H1 (cell line): ENCODE measurements around the gene MYPN. TPM values are rescaled to one million over a fixed set of nuclear protein-coding genes. Genes with fewer than 3 reads are reported as not detected.

Experiments used
- CHD2 ChIP-seq: IDR thresholded peaks from 2 replicates; pipeline ENCODE4 v1.6.1; 2012; ENCODE audit warnings: low read length, improper control_type of control experiment
- EGR1 ChIP-seq: IDR thresholded peaks from 2 replicates; pipeline ENCODE4 v1.6.1; 2011; ENCODE audit warnings: low read depth, low read length, borderline replicate concordance
- HDAC2 ChIP-seq, 2 experiments: fragments of 300-600 bp in 1 of 2; sonication (generic) in 1 of 2; IDR thresholded peaks; 2 replicates each; pipeline ENCODE4 v1.6.1; 2011 to 2012; ENCODE audit warnings: low read depth in 2 of 2, low read length in 2 of 2, mild to moderate bottlenecking in 2 of 2, moderate library complexity in 2 of 2, borderline replicate concordance in 1 of 2, inconsistent platforms in 1 of 2
- MAFK ChIP-seq: IDR thresholded peaks from 2 replicates; pipeline ENCODE4 v1.6.1; 2012; ENCODE audit warnings: low read depth, mild to moderate bottlenecking, improper control_type of control experiment, low read length
- POU5F1 ChIP-seq: IDR thresholded peaks from 2 replicates; pipeline ENCODE4 v1.6.1; 2011; ENCODE audit warnings: low read depth, mild to moderate bottlenecking, low read length, moderate library complexity
- SP1 ChIP-seq: IDR thresholded peaks from 2 replicates; pipeline ENCODE4 v1.6.1; 2011; ENCODE audit warnings: low read depth, low read length
- SRF ChIP-seq: IDR thresholded peaks from 2 replicates; pipeline ENCODE4 v1.6.1; 2011; ENCODE audit warnings: mild to moderate bottlenecking, low read depth, low read length, moderate library complexity
- TAF1 ChIP-seq: IDR thresholded peaks from 2 replicates; pipeline ENCODE4 v1.6.1; 2011; ENCODE audit warnings: mild to moderate bottlenecking, low read depth, low read length
- TCF12 ChIP-seq: IDR thresholded peaks from 2 replicates; pipeline ENCODE4 v1.6.1; 2011; ENCODE audit warnings: low read depth, mild to moderate bottlenecking, low read length
- polyA plus RNA-seq, 7 experiments: library from polyadenylated mRNA; depleted of rRNA in 3 of 7; stranded (reverse) in 5 of 7; unstranded in 2 of 7; fragments of >200 nt in 5 of 7; fragments of 200-250 nt in 2 of 7; gene quantifications; 1 replicate in 5 of 7; 2 replicates in 1 of 7; 4 replicates in 1 of 7; pipeline versions ENCODE4 v1.2.1 to v1.2.3, GENCODE V29; 2011 to 2013; ENCODE audit warnings: missing spikeins in 2 of 7, mixed read lengths in 2 of 7
- total RNA-seq: library from RNA; stranded (reverse); fragmentation: NEBNext Ultra II Directional; extraction: Animal tissue kit (Norgen Biotek cat#: 25700); gene quantifications from 2 replicates; pipeline ENCODE4 v1.2.1, GENCODE V29; 2021
- TF ChIP-seq, protein P1 (sequence below): fragments of 300-600 bp; sonication (generic); IDR thresholded peaks from 2 replicates; pipeline ENCODE4 v1.7.1; 2012; ENCODE audit warnings: low read length, moderate library complexity, mild to moderate bottlenecking, inconsistent platforms; ENCODE audit not compliant: insufficient replicate concordance
- TF ChIP-seq, protein P2 (sequence below): IDR thresholded peaks from 2 replicates; pipeline ENCODE4 v1.6.1; 2011; ENCODE audit warnings: low read length, improper control_type of control experiment

MYPN gene
- total and polyA plus RNA-seq, 2 of the 8 experiments (the other 6 are each of a cell fraction or from before 2014, with no cell fraction given): not detected

DNA sequence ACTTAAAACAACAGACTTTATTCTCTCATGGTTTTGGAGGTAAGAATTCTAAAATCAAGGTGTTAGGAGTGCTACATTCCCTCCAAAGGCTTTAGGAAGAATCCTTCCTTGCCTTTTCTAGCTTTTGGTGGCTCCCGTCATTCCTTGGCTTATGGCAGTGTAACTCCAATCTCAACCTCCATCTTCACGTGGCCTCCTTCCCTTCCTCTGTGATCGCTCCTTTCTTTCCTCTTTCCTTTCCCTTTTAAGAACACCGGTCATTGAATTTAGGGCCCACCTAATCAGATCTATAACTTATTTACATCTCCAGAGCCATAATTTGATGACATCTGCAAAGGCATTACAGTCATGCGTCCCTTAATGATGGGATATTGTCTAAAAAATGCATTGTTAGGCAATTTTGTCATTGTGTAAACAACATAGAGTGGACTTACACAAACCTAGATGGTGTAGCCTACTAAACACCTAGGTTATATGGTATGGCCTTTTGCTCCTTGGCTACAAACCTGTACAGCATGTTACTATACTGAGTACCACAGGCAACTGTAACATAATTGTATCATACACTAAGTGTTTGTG is 28.3 kb upstream of the MYPN start (continued):
- TF ChIP-seq, protein P1, sequence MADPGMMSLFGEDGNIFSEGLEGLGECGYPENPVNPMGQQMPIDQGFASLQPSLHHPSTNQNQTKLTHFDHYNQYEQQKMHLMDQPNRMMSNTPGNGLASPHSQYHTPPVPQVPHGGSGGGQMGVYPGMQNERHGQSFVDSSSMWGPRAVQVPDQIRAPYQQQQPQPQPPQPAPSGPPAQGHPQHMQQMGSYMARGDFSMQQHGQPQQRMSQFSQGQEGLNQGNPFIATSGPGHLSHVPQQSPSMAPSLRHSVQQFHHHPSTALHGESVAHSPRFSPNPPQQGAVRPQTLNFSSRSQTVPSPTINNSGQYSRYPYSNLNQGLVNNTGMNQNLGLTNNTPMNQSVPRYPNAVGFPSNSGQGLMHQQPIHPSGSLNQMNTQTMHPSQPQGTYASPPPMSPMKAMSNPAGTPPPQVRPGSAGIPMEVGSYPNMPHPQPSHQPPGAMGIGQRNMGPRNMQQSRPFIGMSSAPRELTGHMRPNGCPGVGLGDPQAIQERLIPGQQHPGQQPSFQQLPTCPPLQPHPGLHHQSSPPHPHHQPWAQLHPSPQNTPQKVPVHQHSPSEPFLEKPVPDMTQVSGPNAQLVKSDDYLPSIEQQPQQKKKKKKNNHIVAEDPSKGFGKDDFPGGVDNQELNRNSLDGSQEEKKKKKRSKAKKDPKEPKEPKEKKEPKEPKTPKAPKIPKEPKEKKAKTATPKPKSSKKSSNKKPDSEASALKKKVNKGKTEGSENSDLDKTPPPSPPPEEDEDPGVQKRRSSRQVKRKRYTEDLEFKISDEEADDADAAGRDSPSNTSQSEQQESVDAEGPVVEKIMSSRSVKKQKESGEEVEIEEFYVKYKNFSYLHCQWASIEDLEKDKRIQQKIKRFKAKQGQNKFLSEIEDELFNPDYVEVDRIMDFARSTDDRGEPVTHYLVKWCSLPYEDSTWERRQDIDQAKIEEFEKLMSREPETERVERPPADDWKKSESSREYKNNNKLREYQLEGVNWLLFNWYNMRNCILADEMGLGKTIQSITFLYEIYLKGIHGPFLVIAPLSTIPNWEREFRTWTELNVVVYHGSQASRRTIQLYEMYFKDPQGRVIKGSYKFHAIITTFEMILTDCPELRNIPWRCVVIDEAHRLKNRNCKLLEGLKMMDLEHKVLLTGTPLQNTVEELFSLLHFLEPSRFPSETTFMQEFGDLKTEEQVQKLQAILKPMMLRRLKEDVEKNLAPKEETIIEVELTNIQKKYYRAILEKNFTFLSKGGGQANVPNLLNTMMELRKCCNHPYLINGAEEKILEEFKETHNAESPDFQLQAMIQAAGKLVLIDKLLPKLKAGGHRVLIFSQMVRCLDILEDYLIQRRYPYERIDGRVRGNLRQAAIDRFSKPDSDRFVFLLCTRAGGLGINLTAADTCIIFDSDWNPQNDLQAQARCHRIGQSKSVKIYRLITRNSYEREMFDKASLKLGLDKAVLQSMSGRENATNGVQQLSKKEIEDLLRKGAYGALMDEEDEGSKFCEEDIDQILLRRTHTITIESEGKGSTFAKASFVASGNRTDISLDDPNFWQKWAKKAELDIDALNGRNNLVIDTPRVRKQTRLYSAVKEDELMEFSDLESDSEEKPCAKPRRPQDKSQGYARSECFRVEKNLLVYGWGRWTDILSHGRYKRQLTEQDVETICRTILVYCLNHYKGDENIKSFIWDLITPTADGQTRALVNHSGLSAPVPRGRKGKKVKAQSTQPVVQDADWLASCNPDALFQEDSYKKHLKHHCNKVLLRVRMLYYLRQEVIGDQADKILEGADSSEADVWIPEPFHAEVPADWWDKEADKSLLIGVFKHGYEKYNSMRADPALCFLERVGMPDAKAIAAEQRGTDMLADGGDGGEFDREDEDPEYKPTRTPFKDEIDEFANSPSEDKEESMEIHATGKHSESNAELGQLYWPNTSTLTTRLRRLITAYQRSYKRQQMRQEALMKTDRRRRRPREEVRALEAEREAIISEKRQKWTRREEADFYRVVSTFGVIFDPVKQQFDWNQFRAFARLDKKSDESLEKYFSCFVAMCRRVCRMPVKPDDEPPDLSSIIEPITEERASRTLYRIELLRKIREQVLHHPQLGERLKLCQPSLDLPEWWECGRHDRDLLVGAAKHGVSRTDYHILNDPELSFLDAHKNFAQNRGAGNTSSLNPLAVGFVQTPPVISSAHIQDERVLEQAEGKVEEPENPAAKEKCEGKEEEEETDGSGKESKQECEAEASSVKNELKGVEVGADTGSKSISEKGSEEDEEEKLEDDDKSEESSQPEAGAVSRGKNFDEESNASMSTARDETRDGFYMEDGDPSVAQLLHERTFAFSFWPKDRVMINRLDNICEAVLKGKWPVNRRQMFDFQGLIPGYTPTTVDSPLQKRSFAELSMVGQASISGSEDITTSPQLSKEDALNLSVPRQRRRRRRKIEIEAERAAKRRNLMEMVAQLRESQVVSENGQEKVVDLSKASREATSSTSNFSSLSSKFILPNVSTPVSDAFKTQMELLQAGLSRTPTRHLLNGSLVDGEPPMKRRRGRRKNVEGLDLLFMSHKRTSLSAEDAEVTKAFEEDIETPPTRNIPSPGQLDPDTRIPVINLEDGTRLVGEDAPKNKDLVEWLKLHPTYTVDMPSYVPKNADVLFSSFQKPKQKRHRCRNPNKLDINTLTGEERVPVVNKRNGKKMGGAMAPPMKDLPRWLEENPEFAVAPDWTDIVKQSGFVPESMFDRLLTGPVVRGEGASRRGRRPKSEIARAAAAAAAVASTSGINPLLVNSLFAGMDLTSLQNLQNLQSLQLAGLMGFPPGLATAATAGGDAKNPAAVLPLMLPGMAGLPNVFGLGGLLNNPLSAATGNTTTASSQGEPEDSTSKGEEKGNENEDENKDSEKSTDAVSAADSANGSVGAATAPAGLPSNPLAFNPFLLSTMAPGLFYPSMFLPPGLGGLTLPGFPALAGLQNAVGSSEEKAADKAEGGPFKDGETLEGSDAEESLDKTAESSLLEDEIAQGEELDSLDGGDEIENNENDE: no peak
- no peak for TF ChIP-seq TAF1
- no peak for TF ChIP-seq POU5F1
- TF ChIP-seq TCF12: no peak
- TF ChIP-seq HDAC2 (IDR thresholded peaks at IDR 0.05; ENCODE audit: borderline replicate concordance in 1 of 2, low read depth in 2 of 2, low read length in 2 of 2): no peak
- no peak for TF ChIP-seq SP1
- TF ChIP-seq SRF: no peak
- TF ChIP-seq EGR1: no peak
- TF ChIP-seq MAFK: no peak
- no peak for TF ChIP-seq CHD2
- TF ChIP-seq, protein P2, sequence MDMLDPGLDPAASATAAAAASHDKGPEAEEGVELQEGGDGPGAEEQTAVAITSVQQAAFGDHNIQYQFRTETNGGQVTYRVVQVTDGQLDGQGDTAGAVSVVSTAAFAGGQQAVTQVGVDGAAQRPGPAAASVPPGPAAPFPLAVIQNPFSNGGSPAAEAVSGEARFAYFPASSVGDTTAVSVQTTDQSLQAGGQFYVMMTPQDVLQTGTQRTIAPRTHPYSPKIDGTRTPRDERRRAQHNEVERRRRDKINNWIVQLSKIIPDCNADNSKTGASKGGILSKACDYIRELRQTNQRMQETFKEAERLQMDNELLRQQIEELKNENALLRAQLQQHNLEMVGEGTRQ: no peak
